SU-DHL-6 (cell line): Measurements from ENCODE around the gene RAPGEF5.

Source experiments
- CTCF ChIP-seq: fragments of 200-600 bp; sonication (generic); IDR thresholded peaks from one replicate; pipeline ENCODE4 v1.5.1; 2017; ENCODE audit warnings: antibody characterized with exemption, mild to moderate bottlenecking, low read length, moderate library complexity; ENCODE audit not compliant: insufficient read depth, poor library complexity, severe bottlenecking
- EZH2phosphoT487 ChIP-seq: fragments of 200-600 bp; sonication (generic), shearing (Covaris generic); conservative IDR thresholded peaks from 2 replicates; pipeline ENCODE4 v1.6.1; 2018; ENCODE audit warnings: mild to moderate bottlenecking, antibody characterized with exemption, low read length, moderate library complexity, mixed read lengths

- TF ChIP-seq CTCF (no peak), EZH2phosphoT487 (no peak)
These were observed 205.1 kb downstream of the RAPGEF5 start for GRCh38 chr7:22151901-22152300.
